Bronchial epithelial cell (primary cell): Measurements from ENCODE around the gene DMD. TPM values are rescaled to one million over a fixed set of nuclear protein-coding genes. Genes with fewer than 3 reads are reported as not detected.
"Not testable (repeated sequence)": the region's sequence is repeated elsewhere in the genome, so short reads cannot be mapped to it uniquely, and the experiment has no call there.

Experiments
- DNase-seq: peaks from one replicate; pipeline ENCODE4 v3.0.0-alpha.2; 2010; ENCODE audit warnings: low read depth
- FAIRE-seq: peaks from 2 replicates; lab custom pipeline; 2011; peaks lifted over from hg19 to GRCh38; lab: Jason Lieb, UNC
- H3K27me3 ChIP-seq: 2 replicates; pipeline ENCODE4 v1.5.1; 2011; ENCODE audit warnings: low read length; ENCODE audit not compliant: control insufficient read depth, insufficient read depth
- H3K36me3 ChIP-seq: 2 replicates; pipeline ENCODE4 v1.5.1; 2011; ENCODE audit warnings: low read length; ENCODE audit not compliant: control insufficient read depth, insufficient read depth
- H3K4me3 ChIP-seq: 2 replicates; pipeline ENCODE4 v1.5.1; 2011; ENCODE audit warnings: mild to moderate bottlenecking, low read depth, low read length, control low read depth
- CTCF ChIP-seq: IDR thresholded peaks from 2 replicates; pipeline ENCODE4 v1.5.1; 2011; ENCODE audit warnings: mild to moderate bottlenecking, moderate library complexity, low read length, control low read depth, inconsistent platforms; ENCODE audit not compliant: insufficient read depth, severe bottlenecking
- total RNA-seq: library from RNA; depleted of rRNA; stranded (reverse); fragments of >200 nt; gene quantifications from 2 replicates; pipeline ENCODE4 v1.2.1, GENCODE V29; 2014

Gene DMD
- total RNA-seq, 1 donor from 2014 or later: 4.5 TPM

GRCh38 chrX:31591355-31591754, 1620.0 kb downstream of the DMD start:
- FAIRE-seq (no peak), DNase-seq (no peak)
- no peak overlapping the region for H3K4me3 ChIP-seq
- no peaks in the 10 kb centered on the region for H3K36me3 ChIP-seq
- H3K27me3 ChIP-seq: no peaks in the 10 kb centered on the region
- TF ChIP-seq CTCF: no peak

- FAIRE-seq (no peak), DNase-seq (peak; percentile 60)
- H3K27me3 ChIP-seq: no peaks in the 10 kb centered on the region
- no peak for TF ChIP-seq CTCF
- no peaks in the 10 kb centered on the region for H3K36me3 ChIP-seq
- no peak overlapping the region for H3K4me3 ChIP-seq
These were observed 1620.7 kb downstream of the DMD start for GRCh38 chrX:31590581-31591114.

- no peak overlapping the region for H3K4me3 ChIP-seq
- no peaks in the 10 kb centered on the region for H3K27me3 ChIP-seq
- FAIRE-seq (no peak), DNase-seq (no peak)
- H3K36me3 ChIP-seq: no peaks in the 10 kb centered on the region
- no peak for TF ChIP-seq CTCF
These were observed 1621.8 kb downstream of the DMD start for GRCh38 chrX:31589503-31589902.

GRCh38 chrX:31588355-31588754, 1623.0 kb downstream of the DMD start:
- H3K36me3 ChIP-seq: no peaks in the 10 kb centered on the region
- no peak for TF ChIP-seq CTCF
- DNase-seq (peak; percentile 55), FAIRE-seq (no peak)
- H3K27me3 ChIP-seq: no peaks in the 10 kb centered on the region
- no peak overlapping the region for H3K4me3 ChIP-seq

GRCh38 chrX:31583892-31584291, 1627.5 kb downstream of the DMD start:
- FAIRE-seq, DNase-seq, H3K4me3 ChIP-seq, H3K36me3 ChIP-seq, H3K27me3 ChIP-seq: not testable (repeated sequence)

- Histone ChIP-seq H3K4me3 (no peak overlapping the region), H3K36me3 (no peaks in the 10 kb centered on the region), H3K27me3 (no peaks in the 10 kb centered on the region)
- FAIRE-seq: no peak
- no peak for TF ChIP-seq CTCF
- peak; percentile 82 for DNase-seq
These were observed 1630.6 kb downstream of the DMD start for GRCh38 chrX:31580726-31581125.
